ENCODE results near the gene B3GALT6.

DNA sequence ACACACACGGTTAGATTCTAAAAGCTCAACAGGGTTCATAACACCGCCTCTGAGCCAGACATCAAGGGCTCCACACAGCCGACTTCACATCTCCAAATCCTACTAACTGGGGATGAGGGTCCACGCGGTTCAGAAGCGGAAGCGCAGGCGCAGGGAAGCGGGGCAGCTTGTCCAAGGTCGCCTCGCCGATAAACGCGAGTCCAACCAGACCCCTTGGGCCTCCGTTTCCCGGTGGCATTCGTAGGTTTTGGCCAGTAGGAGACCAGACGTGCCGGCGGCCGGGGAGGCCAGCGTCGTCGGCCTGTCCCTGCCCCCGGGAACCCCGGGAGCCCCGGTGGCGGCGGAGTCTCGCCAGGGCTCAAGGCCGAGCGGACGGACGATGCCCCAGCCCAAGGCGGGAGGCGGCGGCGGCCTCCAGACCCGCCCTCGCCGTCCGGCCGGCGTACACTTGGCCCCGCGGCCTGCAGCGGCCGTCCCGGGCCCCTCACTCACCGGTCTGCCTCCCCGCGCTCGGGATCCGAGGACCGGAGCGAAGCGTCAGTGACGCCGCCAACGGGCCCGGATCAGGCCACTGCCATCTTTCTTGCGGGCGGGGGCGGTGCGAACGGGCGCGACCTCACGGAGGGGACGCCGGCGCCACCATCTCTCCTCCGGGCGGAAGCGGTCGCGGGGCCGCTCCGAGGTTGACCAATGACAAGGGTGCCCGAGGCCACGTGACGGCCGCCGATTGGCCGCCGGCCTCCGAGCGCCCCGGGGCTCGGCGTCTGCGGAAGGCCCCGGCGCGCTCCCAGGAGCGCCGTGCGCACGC is 433 bp upstream of the B3GALT6 start, which contains the start of gene SDF4:
- TF ChIP-seq POLR2A (IDR thresholded peaks at IDR 0.05): peak in 1 of 2 donors; percentile 51
- TF ChIP-seq, protein P1, sequence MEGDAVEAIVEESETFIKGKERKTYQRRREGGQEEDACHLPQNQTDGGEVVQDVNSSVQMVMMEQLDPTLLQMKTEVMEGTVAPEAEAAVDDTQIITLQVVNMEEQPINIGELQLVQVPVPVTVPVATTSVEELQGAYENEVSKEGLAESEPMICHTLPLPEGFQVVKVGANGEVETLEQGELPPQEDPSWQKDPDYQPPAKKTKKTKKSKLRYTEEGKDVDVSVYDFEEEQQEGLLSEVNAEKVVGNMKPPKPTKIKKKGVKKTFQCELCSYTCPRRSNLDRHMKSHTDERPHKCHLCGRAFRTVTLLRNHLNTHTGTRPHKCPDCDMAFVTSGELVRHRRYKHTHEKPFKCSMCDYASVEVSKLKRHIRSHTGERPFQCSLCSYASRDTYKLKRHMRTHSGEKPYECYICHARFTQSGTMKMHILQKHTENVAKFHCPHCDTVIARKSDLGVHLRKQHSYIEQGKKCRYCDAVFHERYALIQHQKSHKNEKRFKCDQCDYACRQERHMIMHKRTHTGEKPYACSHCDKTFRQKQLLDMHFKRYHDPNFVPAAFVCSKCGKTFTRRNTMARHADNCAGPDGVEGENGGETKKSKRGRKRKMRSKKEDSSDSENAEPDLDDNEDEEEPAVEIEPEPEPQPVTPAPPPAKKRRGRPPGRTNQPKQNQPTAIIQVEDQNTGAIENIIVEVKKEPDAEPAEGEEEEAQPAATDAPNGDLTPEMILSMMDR (IDR thresholded peaks at IDR 0.05): peak in 1 of 4 experiments; percentile 2

All from uterus (tissue), 2 donors.